Gastrocnemius medialis (tissue), 4 donors: Measurements from ENCODE around the gene FABP2.

Experiments used
- CTCF ChIP-seq, 5 experiments: fragments of 450-650 bp in 3 of 5; fragments of 200-600 bp in 2 of 5; sonication (generic) in 2 of 5; IDR thresholded peaks in 4 of 5; conservative IDR thresholded peaks in 1 of 5; 1 replicate in 4 of 5; 2 replicates in 1 of 5; pipeline ENCODE4 v1.5.1; 2016 to 2019; ENCODE audit warnings: antibody characterized with exemption in 5 of 5, mild to moderate bottlenecking in 3 of 5, moderate library complexity in 3 of 5
- POLR2A ChIP-seq, 2 donors: fragments of 450-650 bp; IDR thresholded peaks; one replicate each; pipeline ENCODE4 v1.6.1; 2017; ENCODE audit warnings: antibody characterized with exemption in 2 of 2, mild to moderate bottlenecking in 2 of 2, moderate library complexity in 2 of 2

GRCh38 chr4:119286377-119287002 lies 35.4 kb downstream of the FABP2 start:
- no peak for TF ChIP-seq POLR2A (IDR thresholded peaks at IDR 0.05)
- TF ChIP-seq CTCF (IDR thresholded peaks at IDR 0.05 in 4 of 5, conservative IDR thresholded peaks at IDR 0.05 in 1 of 5) = peak; percentile 48 to 77 (median 64)
